Immature natural killer cell (primary cell): Measurements from ENCODE around the gene FMN1. TPM values are rescaled to one million over a fixed set of nuclear protein-coding genes. Genes with fewer than 3 reads are reported as not detected.

Source experiments
- DNase-seq, 3 donors: peaks; one replicate each; pipeline ENCODE4 v3.0.0; 2022; ENCODE audit warnings: mixed read lengths in 1 of 3
- H3K27ac Mint-ChIP-seq, 6 donors: one replicate each; pipeline ENCODE4 v1.8.0; 2020; ENCODE audit warnings: mixed read lengths in 6 of 6, mild to moderate bottlenecking in 5 of 6, inconsistent platforms in 4 of 6, moderate library complexity in 3 of 6
- H3K27me3 Mint-ChIP-seq, 3 donors: one replicate each; pipeline ENCODE4 v1.8.0; 2020 to 2021; ENCODE audit warnings: low read depth in 3 of 3, mild to moderate bottlenecking in 3 of 3, mixed read lengths in 3 of 3, moderate library complexity in 3 of 3, inconsistent platforms in 1 of 3
- H3K36me3 Mint-ChIP-seq, 3 donors: one replicate each; pipeline ENCODE4 v1.8.0; 2020; ENCODE audit warnings: mixed read lengths in 3 of 3, inconsistent platforms in 2 of 3, mild to moderate bottlenecking in 2 of 3
- H3K4me1 Mint-ChIP-seq, 2 donors: one replicate each; pipeline ENCODE4 v1.8.0; 2020; ENCODE audit warnings: inconsistent platforms in 2 of 2, mild to moderate bottlenecking in 2 of 2, mixed read lengths in 2 of 2, moderate library complexity in 1 of 2
- H3K4me3 Mint-ChIP-seq, 5 donors: one replicate each; pipeline ENCODE4 v1.8.0; 2020; ENCODE audit warnings: mild to moderate bottlenecking in 5 of 5, mixed read lengths in 5 of 5, inconsistent platforms in 3 of 5, moderate library complexity in 3 of 5
- H3K9me3 Mint-ChIP-seq, 6 donors: one replicate each; pipeline ENCODE4 v1.8.0; 2020; ENCODE audit warnings: mild to moderate bottlenecking in 6 of 6, mixed read lengths in 6 of 6, inconsistent platforms in 4 of 6, moderate library complexity in 3 of 6
- polyA plus RNA-seq, 3 donors: library from polyadenylated mRNA; unstranded; fragments of 300-500 nt; fragmentation: Illumina TruSeq; gene quantifications; one replicate each; pipeline ENCODE4 v1.2.3, GENCODE V29; 2021

Gene FMN1
- polyA plus RNA-seq, 3 donors from 2014 or later = not detected

DNA sequence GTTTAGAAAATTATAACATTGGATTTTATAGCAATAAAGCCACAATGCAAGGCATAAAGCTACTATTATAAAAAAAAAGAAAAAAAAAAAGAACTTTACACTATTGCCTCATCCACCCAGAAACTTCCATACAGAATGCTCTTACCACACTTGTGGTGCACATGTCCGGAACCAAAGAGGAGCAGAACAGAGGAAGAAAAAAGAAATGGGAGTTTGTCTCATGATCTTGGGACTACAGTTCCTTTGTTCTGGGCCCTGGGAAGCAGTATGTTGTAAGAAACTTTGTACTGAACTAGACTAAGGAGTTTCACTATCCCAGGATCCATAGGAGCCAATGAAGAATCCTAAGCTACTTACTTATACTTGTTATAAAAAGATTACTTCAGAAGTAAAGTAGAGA is 36.1 kb downstream of the FMN1 start:
- H3K27ac Mint-ChIP-seq = no peak overlapping the region
- no peak overlapping the region for H3K4me3 Mint-ChIP-seq
- no peak for DNase-seq
- no peaks in the 10 kb centered on the region for H3K4me1 Mint-ChIP-seq
- no peaks in the 10 kb centered on the region for H3K36me3 Mint-ChIP-seq
- no peaks in the 10 kb centered on the region for H3K9me3 Mint-ChIP-seq
- peaks cover 2 to 11% (median 8%) of the 10 kb centered on the region in 3 donors for H3K27me3 Mint-ChIP-seq

DNA sequence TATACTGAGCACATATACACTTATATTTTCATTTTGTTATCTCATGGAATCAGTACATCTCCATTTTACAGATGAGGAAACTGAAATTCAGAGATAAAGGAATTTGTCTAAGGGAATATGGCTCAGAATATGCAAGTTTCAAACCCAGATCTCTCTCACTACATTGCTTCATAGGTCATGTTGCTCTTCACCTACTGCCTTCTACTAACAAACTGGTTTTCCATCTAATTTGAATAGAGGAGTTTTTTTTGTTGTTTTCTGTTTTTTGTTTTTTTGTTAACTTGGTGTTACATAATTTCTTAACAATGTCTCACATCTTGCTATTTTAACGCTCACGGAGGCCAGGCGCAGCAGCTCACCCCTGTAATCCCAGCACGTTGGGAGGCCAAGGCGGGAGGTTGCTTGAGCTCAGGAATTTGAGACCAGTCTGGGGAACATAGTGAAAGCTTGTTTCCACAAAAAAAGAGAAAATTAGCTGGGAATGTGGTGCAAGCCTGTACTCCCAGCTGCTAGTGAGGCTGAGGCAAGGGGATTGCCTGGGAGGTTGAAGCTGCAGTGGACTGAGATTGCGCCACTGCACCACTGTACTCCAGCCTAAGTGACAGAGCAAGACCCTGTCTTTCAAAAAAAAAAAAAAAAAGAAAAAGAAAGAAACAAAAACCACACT is 37.0 kb downstream of the FMN1 start:
- DNase-seq = no peak
- no peaks in the 10 kb centered on the region for H3K4me1 Mint-ChIP-seq
- peaks cover 2 to 11% (median 9%) of the 10 kb centered on the region in 3 donors for H3K27me3 Mint-ChIP-seq
- no peaks in the 10 kb centered on the region for H3K36me3 Mint-ChIP-seq
- H3K27ac Mint-ChIP-seq = no peak overlapping the region
- H3K9me3 Mint-ChIP-seq = no peaks in the 10 kb centered on the region
- H3K4me3 Mint-ChIP-seq = no peak overlapping the region

DNA sequence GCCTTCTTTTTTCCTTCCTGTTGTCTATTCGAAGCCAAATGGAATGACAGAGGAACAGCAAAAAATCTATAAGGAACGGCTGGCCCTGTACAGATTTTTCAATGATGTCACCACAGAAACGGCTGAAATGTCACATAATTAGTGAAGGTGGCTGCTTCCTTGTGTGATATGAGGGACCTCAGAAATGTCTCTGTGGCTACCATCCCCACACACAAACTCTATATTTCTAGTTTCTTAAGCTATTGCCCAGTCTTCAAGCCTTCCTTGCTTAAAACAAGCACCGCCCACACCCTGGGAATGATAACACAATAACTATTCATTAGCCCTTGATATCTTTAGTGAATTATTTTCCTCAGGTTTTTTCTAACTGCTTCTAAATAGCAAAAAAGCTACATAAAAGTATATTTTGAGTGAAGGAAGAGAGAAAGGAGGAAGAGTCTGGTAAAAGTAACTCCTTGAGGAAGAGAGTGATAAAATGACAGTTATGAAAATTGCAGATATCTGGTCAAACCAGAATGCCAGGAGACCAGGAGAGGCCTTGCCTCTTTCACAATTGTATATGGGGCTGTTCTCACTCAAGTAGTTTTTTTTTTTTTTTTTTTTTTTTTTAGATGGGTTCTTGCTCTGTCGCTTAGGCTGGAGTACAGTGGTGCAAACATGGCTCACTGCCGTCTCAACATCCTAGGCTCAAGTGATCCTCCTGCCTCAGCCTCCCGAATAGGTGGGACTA is 38.7 kb downstream of the FMN1 start:
- H3K27me3 Mint-ChIP-seq = peaks cover 2 to 9% (median 7%) of the 10 kb centered on the region in 3 donors
- H3K9me3 Mint-ChIP-seq = no peaks in the 10 kb centered on the region
- H3K36me3 Mint-ChIP-seq = no peaks in the 10 kb centered on the region
- H3K4me3 Mint-ChIP-seq = no peak overlapping the region
- H3K27ac Mint-ChIP-seq = no peak overlapping the region
- no peak for DNase-seq
- H3K4me1 Mint-ChIP-seq = no peaks in the 10 kb centered on the region

DNA sequence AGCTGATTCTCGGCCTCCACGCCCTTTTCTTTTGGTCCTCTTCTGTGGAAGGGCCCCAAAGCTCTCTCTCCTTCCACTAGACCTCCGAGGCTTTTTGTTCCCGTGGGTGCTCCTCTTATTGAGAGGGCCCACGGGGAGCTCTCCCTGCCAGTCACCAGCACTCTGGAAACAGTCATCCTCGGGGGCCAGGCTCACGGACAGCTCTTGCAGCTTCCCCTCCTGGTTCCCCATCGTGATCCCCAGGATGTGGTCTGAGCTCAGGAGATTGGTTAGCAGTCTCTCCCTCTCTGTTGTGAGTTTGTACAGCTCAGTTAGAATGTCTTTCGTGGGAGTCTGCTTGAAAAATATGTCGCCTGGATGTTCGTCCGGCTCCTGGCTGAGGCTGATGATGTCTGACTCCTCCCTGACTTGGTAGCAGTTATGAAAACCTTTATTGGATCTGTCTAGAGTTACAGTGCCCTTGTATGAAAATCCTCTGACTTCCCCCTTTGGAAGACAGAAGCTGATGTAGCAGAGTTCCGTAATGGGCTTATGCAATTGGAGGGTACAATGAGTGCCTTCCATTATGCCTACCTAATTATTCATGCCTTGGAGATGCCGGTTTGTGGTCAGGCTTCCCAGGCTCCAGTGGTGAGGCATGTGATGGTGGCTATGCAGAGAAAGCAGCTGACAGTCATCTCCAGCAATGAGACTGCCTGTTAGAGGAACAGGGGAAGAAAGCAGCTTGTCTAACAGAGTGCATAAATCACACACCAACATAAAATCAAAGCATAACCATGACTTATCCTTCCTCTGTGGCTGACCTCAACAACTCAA is 40.0 kb downstream of the FMN1 start:
- Mint-ChIP-seq H3K36me3 (no peaks in the 10 kb centered on the region), H3K27me3 (peaks cover 2 to 9% (median 7%) of the 10 kb centered on the region in 3 donors), H3K27ac (peak overlapping the region in 1 of 6 donors; percentile 40), H3K4me1 (no peaks in the 10 kb centered on the region), H3K9me3 (no peaks in the 10 kb centered on the region), H3K4me3 (no peak overlapping the region)
- no peak for DNase-seq

DNA sequence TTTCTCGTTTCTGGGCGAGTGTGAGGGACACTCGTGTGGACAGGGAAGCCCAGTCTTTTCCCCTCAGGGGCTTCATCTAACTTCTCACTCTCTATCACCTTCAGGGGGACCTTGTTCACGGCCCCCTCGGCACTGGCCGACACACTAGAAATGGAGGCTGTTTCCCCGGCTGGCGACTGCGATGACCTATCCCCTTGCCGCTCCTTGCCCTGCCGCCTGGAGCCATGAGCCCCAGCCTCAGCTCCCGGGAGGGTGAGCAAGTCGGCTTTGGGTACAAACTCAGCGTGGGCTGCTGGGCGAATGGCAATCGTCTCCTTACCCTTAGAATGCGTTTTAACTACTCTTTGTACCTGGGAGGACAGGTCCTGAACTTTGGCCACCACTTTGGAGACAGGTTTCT is 41.0 kb downstream of the FMN1 start:
- Mint-ChIP-seq H3K4me3 (no peak overlapping the region), H3K4me1 (peaks cover 4% of the 10 kb centered on the region in 2 donors), H3K27me3 (peaks cover 2 to 8% (median 7%) of the 10 kb centered on the region in 3 donors), H3K9me3 (no peaks in the 10 kb centered on the region), H3K36me3 (no peaks in the 10 kb centered on the region), H3K27ac (no peak overlapping the region)
- no peak for DNase-seq

DNA sequence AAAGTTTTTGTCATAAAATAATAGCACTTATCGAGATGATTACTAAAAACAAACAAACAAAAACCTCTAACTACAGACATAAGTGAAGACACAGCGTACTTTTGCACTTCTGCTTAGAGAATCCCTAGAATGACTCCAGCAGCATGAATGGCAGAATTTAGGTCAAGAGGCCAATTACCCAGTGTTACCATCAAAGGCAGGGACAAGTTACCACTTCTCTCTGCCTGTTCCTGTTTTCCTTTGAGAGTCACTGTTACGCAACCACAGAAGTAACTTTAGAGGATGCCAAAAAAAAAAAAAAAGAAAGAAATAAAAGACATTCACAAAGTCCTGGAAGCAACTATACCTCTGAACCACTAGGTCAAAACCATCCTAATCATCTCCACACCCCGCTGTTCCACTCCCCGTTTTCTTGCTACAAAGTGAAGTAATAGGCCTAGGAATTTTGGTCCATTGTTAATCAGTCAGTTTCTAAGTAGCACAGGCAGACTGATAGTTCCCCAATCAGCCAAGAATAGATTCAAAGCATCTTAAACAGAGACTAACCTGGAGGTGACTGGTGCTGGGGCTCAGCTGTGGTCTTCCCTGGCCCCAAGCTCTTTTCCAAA is 41.9 kb downstream of the FMN1 start:
- Mint-ChIP-seq H3K27me3 (peaks cover 2 to 9% (median 4%) of the 10 kb centered on the region in 3 donors), H3K4me3 (no peak overlapping the region), H3K9me3 (no peaks in the 10 kb centered on the region), H3K36me3 (no peaks in the 10 kb centered on the region), H3K27ac (no peak overlapping the region), H3K4me1 (peaks cover 12 to 13% of the 10 kb centered on the region in 2 donors)
- no peak for DNase-seq

DNA sequence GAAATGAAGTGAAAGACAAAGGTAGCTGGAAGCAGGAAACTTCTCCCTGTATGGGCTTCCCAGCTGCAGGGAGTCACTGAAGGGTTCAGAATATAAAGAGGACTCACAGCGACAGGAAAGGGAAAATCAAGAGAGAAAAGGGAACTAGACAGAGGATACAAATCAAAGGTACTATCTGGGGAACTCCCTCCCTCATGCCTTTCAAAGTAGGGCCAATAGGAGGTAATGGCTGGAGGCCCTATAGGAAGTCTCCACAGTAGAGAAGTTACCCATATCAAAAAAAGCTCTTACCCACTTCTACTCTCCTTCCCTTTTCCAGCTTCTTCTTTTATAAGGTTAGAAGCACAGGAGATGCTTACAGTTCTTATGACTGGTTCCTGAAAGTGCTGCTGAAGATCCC is 43.5 kb downstream of the FMN1 start:
- no peak for DNase-seq
- no peak overlapping the region for H3K4me3 Mint-ChIP-seq
- H3K27me3 Mint-ChIP-seq = peaks cover 2 to 13% (median 4%) of the 10 kb centered on the region in 3 donors
- H3K27ac Mint-ChIP-seq = no peak overlapping the region
- H3K36me3 Mint-ChIP-seq = peaks cover 0 to 3% (median 0%) of the 10 kb centered on the region in 3 donors
- peaks cover 12 to 13% of the 10 kb centered on the region in 2 donors for H3K4me1 Mint-ChIP-seq
- no peaks in the 10 kb centered on the region for H3K9me3 Mint-ChIP-seq

DNA sequence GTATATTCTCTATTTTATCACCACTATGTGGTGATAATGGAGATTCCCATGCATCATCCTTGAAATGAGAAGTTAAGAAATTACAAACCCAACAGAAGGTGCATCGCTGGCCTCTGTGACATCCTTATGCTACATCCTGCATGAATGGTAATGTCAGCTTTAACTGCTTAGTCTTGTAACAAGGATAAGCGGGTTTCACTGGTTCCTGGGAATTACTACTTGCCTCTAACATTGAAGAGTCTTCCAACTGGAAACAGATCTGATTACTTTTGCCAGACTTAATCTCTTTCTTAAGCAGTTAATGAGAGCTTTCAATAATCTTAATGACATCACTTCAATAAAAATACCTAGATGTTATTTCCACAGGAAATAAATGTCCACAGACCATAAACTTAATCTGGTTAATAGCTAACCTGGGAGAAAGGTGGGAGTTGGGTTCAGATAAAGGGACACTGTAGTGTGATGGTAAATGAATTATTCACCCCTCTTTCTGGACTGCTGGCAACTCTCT is 44.0 kb downstream of the FMN1 start:
- peaks cover 12 to 13% of the 10 kb centered on the region in 2 donors for H3K4me1 Mint-ChIP-seq
- H3K27ac Mint-ChIP-seq = no peak overlapping the region

DNA sequence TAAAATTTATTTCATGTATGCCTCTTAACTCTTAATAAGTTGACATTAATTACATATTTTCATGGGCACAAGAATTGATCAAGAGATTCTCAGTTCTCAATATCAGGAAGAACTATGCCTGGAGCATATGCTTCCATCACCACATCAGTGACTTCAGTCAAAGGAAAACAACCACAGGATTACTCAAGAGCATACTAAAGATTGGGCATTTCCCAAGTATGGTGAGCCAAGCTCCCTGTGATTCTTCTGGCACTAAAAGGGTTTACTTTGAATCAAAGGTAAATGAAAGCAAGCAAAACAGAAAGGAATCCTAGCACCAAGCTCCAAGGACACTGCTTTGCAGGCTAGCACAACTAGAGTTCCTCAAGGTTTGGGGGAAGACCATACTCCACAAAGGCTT is 44.6 kb downstream of the FMN1 start:
- no peak overlapping the region for H3K4me3 Mint-ChIP-seq
- no peak overlapping the region for H3K27ac Mint-ChIP-seq
- DNase-seq = no peak
- H3K4me1 Mint-ChIP-seq = peaks cover 12 to 13% of the 10 kb centered on the region in 2 donors
- no peaks in the 10 kb centered on the region for H3K9me3 Mint-ChIP-seq
- peaks cover 2 to 7% (median 4%) of the 10 kb centered on the region in 3 donors for H3K27me3 Mint-ChIP-seq
- H3K36me3 Mint-ChIP-seq = peaks cover 0 to 3% (median 0%) of the 10 kb centered on the region in 3 donors

More for the DNA sequence above, 44.0 kb downstream of the FMN1 start:
- Mint-ChIP-seq H3K36me3 (peaks cover 0 to 3% (median 0%) of the 10 kb centered on the region in 3 donors), H3K9me3 (no peaks in the 10 kb centered on the region), H3K27me3 (peaks cover 0 to 8% (median 4%) of the 10 kb centered on the region in 3 donors), H3K4me3 (no peak overlapping the region)
- DNase-seq = no peak

DNA sequence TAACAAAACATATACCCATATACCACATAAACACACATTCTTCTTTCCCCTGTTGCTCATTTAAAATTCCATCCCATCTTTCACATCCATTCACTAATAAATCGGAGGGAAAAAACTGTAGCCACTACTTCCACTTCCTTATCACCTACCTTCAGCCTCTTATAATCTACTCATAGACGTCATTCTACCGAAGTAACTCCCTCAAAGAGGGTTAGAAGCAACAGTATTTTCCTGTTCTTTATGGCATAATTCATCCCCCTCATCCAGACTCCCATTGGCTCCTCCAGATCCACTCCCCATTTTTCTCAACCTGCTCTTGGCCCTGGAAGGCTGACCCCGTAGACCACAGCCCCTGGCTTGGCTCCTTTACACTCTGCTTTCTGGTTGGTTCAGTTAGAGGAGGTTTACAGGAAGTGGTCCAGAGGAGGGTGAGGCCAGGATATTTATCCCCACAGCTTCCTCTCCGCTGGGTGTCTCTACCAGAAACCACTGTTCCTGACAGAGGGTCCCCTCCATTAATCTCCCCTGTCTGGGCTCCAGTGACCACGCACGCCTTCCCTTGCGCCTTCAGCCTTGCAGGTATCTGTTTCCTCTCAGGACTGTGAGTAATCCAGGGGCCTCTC is 46.3 kb downstream of the FMN1 start:
- Mint-ChIP-seq H3K4me1 (peaks cover 12 to 13% of the 10 kb centered on the region in 2 donors), H3K27ac (peak overlapping the region in 3 of 6 donors; percentile 0 to 14 (median 2)), H3K4me3 (peak overlapping the region; percentile 2 to 65 (median 15)), H3K27me3 (peaks cover 1 to 7% (median 4%) of the 10 kb centered on the region in 3 donors), H3K36me3 (peaks cover 0 to 3% (median 0%) of the 10 kb centered on the region in 3 donors), H3K9me3 (no peaks in the 10 kb centered on the region)
- DNase-seq = no peak

DNA sequence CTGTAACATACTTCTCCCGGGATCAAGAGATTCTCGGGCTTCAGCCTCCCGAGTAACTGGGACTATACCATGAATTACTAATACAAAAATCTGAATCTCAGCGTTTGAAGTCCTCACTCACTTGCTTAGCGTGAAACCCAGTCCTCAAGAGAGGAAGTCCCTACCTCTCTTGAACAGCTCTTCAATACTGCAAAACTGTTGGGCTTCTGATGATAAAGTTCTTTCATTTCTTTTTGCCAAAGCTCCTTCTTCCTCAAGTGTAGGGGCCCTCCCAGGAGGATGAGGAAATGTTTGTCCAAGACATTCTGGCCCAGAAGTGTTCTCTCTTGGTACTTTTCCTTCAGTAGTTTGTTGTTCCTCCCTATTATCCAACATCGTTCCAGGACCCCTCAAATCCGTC is 48.5 kb downstream of the FMN1 start:
- H3K27ac Mint-ChIP-seq = no peak overlapping the region
- H3K27me3 Mint-ChIP-seq = peaks cover 0 to 7% (median 4%) of the 10 kb centered on the region in 3 donors
- peaks cover 12 to 13% of the 10 kb centered on the region in 2 donors for H3K4me1 Mint-ChIP-seq
- DNase-seq = no peak
- no peaks in the 10 kb centered on the region for H3K9me3 Mint-ChIP-seq
- no peak overlapping the region for H3K4me3 Mint-ChIP-seq
- H3K36me3 Mint-ChIP-seq = peaks cover 0 to 3% (median 0%) of the 10 kb centered on the region in 3 donors

DNA sequence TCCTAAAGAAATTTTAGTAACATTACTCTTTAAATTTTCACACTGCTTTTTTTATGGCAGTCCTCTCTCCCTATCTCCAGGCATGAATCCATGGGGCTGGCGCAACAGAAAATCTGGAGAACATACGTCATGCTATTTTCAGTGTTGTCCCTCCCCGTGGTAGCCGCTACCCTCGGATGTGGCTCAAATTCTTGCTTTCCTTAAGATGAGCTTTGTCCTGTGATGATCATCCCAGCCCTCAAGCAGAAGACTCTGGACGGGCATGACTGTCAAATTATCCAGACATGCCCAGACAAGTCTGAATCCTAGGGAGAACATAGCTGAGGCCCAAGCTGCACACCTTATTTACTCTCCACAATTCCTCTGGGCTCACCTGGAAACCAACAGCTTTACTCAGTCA is 49.1 kb downstream of the FMN1 start:
- DNase-seq = no peak
- peaks cover 0 to 3% (median 0%) of the 10 kb centered on the region in 3 donors for H3K36me3 Mint-ChIP-seq
- peaks cover 12 to 13% of the 10 kb centered on the region in 2 donors for H3K4me1 Mint-ChIP-seq
- H3K4me3 Mint-ChIP-seq = no peak overlapping the region
- no peak overlapping the region for H3K27ac Mint-ChIP-seq
- no peaks in the 10 kb centered on the region for H3K9me3 Mint-ChIP-seq
- peaks cover 0 to 7% (median 4%) of the 10 kb centered on the region in 3 donors for H3K27me3 Mint-ChIP-seq

DNA sequence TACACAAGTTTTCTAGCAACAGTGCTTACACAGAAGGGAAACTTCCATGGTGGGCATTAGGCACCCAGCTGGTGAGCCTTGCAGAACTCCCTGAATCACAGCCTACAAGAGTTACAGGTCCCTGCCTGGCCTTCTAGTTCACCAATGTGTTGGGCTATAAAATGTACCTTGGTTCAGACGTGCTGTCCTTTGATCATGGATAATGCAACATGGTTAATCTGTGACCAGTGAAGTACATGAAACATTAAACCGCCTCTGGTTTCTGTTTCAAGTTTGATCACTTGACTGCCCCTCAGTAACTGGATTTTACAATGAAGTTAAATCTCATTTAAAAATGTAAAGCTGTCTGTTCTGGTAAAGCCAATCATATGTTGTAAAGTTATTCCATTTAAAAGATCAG is 51.8 kb downstream of the FMN1 start:
- peaks cover 0 to 5% (median 4%) of the 10 kb centered on the region in 3 donors for H3K27me3 Mint-ChIP-seq
- H3K27ac Mint-ChIP-seq = no peak overlapping the region
- peaks cover 0 to 3% (median 0%) of the 10 kb centered on the region in 3 donors for H3K36me3 Mint-ChIP-seq
- H3K4me1 Mint-ChIP-seq = peaks cover 0 to under 1% of the 10 kb centered on the region in 2 donors
- no peak overlapping the region for H3K4me3 Mint-ChIP-seq
- DNase-seq = no peak
- H3K9me3 Mint-ChIP-seq = no peaks in the 10 kb centered on the region
